ENCODE measurements around the gene CPN2.

DNA sequence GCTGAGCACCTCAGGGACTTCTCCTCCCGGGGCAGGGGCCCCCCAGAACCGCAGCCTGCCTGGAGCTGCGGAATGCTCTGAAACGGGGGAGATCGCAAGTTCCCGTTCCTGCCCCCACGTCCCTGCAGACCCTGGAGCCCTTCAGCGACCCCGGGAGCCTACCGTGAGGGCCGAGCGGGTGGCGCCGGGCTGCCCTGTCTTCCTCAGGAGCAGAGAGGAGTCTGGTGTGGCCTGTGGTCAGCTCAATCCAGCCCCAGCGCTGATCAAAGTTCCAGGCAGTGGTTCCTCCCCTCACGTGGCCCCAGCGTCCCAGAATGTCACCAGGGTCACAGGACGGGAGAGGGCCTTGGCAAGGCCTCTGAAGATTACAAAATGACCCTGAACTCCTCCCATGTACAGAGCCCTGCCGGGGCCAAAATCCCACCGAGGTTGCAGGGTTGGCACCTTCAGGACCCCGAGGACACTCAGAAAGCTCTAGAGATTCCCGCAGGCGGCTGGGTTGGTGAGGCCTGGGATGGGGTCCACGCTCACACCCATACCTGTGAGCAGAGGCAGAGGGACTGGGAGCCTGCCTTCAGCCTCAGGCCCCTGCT lies at the start of gene CPN2:
- TF ChIP-seq POLR2AphosphoS5 (IDR thresholded peaks at IDR 0.05; ENCODE audit: low read depth, low read length): no peak
- TF ChIP-seq, protein P1, sequence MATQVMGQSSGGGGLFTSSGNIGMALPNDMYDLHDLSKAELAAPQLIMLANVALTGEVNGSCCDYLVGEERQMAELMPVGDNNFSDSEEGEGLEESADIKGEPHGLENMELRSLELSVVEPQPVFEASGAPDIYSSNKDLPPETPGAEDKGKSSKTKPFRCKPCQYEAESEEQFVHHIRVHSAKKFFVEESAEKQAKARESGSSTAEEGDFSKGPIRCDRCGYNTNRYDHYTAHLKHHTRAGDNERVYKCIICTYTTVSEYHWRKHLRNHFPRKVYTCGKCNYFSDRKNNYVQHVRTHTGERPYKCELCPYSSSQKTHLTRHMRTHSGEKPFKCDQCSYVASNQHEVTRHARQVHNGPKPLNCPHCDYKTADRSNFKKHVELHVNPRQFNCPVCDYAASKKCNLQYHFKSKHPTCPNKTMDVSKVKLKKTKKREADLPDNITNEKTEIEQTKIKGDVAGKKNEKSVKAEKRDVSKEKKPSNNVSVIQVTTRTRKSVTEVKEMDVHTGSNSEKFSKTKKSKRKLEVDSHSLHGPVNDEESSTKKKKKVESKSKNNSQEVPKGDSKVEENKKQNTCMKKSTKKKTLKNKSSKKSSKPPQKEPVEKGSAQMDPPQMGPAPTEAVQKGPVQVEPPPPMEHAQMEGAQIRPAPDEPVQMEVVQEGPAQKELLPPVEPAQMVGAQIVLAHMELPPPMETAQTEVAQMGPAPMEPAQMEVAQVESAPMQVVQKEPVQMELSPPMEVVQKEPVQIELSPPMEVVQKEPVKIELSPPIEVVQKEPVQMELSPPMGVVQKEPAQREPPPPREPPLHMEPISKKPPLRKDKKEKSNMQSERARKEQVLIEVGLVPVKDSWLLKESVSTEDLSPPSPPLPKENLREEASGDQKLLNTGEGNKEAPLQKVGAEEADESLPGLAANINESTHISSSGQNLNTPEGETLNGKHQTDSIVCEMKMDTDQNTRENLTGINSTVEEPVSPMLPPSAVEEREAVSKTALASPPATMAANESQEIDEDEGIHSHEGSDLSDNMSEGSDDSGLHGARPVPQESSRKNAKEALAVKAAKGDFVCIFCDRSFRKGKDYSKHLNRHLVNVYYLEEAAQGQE (IDR thresholded peaks at IDR 0.05; ENCODE audit: insufficient read depth in 1 of 2, low read depth in 2 of 2, low read length in 1 of 2): no peak
- TF ChIP-seq, protein P2, sequence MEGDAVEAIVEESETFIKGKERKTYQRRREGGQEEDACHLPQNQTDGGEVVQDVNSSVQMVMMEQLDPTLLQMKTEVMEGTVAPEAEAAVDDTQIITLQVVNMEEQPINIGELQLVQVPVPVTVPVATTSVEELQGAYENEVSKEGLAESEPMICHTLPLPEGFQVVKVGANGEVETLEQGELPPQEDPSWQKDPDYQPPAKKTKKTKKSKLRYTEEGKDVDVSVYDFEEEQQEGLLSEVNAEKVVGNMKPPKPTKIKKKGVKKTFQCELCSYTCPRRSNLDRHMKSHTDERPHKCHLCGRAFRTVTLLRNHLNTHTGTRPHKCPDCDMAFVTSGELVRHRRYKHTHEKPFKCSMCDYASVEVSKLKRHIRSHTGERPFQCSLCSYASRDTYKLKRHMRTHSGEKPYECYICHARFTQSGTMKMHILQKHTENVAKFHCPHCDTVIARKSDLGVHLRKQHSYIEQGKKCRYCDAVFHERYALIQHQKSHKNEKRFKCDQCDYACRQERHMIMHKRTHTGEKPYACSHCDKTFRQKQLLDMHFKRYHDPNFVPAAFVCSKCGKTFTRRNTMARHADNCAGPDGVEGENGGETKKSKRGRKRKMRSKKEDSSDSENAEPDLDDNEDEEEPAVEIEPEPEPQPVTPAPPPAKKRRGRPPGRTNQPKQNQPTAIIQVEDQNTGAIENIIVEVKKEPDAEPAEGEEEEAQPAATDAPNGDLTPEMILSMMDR (IDR thresholded peaks at IDR 0.05): no peak

All from Panc1 (cell line).